ENCODE results near the gene WBP2. TPM values are rescaled to one million over a fixed set of nuclear protein-coding genes. Genes with fewer than 3 reads are reported as not detected.
A peak's percentile ranks its signal among the peaks of the same experiment; 100 is the strongest.

Gene WBP2
- total RNA-seq, 1 experiment from 2014 or later, result 44.8 TPM

DNA sequence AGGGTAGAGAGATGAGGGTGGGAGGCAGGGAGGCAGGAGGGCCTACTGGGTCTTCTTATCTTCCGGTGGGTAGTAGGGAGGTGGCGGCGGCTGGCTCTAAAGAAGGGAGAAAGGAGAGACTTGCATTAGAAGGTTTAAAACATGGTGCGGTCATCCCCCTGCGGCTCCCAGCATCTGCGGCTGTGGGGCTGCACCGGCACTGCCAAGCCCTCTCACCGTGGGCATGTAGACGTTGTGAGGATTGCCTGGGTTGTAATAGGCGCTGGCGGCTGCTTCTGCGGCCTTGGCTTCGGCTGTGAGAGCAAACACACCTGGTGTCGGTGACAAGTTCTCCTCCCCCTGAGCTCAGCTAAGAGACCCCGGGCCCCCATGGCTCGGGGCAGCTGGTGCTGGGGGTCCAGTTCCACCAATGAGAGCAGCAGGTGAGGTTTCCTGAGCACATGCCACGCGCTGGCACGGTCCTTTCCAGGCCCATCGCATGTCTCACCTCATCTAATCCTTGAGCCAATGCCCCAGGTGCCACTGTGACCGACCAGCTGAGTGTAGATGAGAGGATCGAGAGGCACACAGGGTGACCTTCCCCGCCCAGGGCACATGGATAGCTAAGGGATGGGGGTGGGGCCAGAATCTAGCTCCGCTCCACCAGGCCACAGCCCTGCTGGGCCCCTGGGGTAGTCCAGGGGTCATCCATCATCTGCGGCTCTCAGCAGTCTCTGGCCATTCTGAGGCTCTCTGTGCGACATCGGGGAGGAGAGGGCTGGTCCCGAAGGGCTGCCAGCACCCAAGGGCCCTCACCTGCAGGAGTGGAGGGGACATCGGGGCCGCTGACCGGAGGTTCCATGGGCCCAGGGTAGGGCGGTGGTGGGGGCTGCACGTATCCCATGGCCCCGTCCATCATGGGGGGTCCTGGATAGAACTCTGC lies 8.2 kb downstream of the WBP2 start:
- Histone ChIP-seq H3K36me3 (replicated peaks; ENCODE audit: control insufficient read depth, insufficient read depth, low read length) (peaks cover 31% of the 10 kb centered on the region), H3K4me3 (ENCODE audit: insufficient read depth, low read depth, low read length) (no peak overlapping the region), H3K27me3 (ENCODE audit: control insufficient read depth, insufficient read depth, low read length) (no peaks in the 10 kb centered on the region)
- no peak for DNase-seq

DNA sequence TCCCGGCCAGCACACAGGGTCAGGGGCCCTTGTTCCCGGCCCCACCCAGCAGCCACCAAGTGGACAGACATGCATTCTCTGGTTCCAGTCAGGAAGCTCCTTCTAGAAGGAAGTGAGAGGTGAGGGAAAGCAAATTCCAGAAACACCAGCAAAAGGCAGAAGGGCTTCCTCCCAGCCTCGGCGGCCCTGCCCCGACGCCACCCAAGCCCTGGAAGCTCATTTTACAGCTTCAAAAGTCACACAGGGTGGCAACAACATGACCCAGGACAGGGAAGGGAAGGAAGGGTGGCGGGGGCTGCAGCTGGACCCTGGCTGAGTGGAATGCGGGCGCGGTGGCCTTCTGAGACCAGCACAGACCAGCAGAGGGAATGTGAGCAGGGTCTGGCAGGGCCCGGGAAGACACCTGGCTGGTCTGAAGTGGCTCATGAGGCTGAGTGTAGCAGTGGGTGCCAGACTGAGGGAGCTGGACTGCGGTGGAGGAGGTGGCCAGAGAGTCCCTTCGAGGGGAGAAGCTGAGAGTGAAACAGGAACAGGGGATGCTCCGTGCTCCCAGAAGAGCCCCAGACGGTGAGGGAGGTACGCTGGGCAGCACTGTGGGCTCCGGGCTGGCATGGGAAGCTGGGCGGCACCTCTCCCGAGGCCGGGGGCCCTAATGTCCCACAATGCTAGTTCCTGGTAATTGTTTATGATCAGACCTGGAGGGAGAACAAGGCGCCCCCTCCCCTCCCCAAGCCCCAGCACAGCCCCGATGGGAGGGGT lies 9.0 kb downstream of the WBP2 start:
- no peak for DNase-seq
- no peak overlapping the region for H3K4me3 ChIP-seq (ENCODE audit: insufficient read depth, low read depth, low read length)
- peaks cover 26% of the 10 kb centered on the region for H3K36me3 ChIP-seq (replicated peaks; ENCODE audit: control insufficient read depth, insufficient read depth, low read length)
- H3K27me3 ChIP-seq (ENCODE audit: control insufficient read depth, insufficient read depth, low read length), result no peaks in the 10 kb centered on the region

DNA sequence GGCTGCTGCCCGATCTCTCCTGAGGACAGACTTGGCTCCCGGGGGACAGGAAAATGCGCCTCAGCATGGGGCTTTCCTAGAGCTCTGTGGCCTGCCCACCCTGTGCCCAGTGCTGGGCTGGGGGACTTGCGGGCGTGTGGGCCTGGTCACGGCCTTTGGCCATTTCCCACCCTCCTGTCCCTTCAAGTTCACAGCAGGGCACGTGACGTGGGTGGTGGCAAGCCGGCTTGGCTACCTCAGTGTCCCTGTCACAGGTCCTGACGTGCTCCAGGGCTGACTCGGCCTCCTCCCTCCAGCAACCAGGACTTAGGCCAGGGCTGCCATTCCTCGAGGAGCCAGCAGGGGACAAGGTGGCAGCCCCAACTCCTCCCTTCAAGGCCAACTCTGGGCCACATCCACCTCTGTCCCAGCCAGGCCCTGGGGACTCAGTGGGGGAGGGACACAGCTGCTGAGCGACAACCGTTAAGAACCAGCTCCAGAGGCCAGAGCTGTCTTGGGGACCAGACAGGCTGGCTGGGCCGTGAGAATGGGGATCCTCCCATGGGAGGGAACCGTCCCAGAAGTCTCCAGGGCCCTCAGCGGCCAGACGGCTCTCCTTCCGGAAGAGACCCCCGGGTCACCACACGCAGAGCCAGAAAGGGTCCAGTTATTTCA lies 9.9 kb downstream of the WBP2 start:
- peak; percentile 96 for DNase-seq

DNA sequence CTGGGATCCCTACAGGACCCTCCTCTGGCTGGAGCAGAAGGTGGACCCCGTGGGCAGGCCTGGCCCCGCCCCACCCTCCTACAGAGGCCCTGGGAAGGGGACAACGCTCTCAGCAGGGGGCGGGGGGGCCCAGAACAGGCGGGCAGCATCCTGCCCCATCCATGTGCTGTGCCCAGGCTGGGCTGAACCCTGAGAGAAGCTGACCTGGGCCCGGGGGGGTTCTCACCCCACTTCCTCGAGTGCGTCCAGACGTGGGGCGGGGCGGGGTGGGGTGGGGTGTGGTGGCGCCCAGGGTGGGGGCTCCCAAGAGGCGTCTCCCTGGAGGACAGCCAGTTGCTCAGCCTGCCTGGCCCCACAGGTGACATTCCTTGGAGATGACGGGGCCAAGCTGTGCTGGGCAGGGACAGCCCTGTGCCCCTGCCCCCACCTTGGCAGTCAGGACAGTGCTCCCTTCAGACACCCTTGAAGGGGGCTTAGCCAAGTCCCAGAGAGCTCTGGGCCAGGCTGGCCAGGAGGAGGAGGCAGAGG lies 10.5 kb downstream of the WBP2 start:
- peak; percentile 82 for DNase-seq
- Histone ChIP-seq H3K27me3 (ENCODE audit: control insufficient read depth, insufficient read depth, low read length) (no peaks in the 10 kb centered on the region), H3K4me3 (ENCODE audit: insufficient read depth, low read depth, low read length) (no peak overlapping the region), H3K36me3 (replicated peaks; ENCODE audit: control insufficient read depth, insufficient read depth, low read length) (peaks cover 18% of the 10 kb centered on the region)

More for the DNA sequence above, 9.9 kb downstream of the WBP2 start:
- Histone ChIP-seq H3K4me3 (ENCODE audit: insufficient read depth, low read depth, low read length) (no peak overlapping the region), H3K36me3 (replicated peaks; ENCODE audit: control insufficient read depth, insufficient read depth, low read length) (peaks cover 22% of the 10 kb centered on the region), H3K27me3 (ENCODE audit: control insufficient read depth, insufficient read depth, low read length) (no peaks in the 10 kb centered on the region)

DNA sequence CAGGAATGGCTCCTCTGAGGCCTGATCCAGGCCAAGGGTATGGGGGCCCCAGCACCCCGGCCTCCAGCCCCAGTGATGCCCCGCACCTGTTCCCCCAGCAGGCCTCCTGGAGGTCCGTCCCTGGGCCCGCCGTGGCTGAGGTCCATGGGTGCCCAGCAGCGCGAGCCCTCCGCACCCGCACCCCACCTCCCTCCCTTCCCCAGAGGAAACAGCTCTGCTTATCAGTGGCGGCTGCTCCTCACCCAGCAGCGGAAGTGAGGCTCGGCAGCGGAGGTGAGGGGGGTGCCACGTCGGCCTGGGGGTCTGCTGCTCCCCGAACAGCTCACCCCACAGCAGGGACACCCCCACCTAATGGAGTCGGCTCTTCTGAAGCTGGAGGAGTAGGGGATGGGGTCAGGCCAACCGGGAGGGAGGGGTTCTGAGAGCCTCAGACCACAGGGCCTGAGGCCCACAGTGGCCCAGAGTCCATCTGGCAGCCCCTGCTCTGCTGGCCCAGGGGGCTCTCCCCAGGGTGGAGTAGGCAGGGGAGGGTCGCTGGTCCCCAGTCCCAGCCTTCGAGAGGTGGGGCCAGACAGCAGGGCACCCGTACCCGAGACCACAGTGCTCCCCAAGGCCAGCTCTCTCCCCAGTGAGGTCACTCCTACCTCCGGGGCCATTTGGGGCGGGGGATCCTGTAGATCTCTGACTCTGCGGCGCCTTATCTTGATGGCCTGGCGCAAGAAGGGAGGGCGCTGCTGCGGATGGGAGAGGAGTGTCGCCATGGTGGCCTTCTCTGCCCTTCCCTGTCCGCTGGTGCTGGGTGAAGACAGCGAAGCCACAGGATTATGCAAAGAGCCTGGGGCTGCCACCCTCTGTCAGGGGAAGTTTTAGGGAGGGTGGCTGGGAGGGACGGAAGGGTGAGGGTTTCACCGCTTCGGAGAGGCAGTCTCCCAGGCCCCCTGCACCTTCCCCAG lies 11.3 kb downstream of the WBP2 start, which contains the start of gene UNC13D:
Gene UNC13D, minus strand, starts transcription at position 828 of the 953 bp plus-strand sequence. Its CDS starts 67 bp downstream, at position 761.
- DNase-seq, result peak; percentile 71
- peaks cover 14% of the 10 kb centered on the region for H3K36me3 ChIP-seq (replicated peaks; ENCODE audit: control insufficient read depth, insufficient read depth, low read length)
- no peaks in the 10 kb centered on the region for H3K27me3 ChIP-seq (ENCODE audit: control insufficient read depth, insufficient read depth, low read length)
- H3K4me3 ChIP-seq (ENCODE audit: insufficient read depth, low read depth, low read length), result no peak within 1 kb of the TSS

DNA sequence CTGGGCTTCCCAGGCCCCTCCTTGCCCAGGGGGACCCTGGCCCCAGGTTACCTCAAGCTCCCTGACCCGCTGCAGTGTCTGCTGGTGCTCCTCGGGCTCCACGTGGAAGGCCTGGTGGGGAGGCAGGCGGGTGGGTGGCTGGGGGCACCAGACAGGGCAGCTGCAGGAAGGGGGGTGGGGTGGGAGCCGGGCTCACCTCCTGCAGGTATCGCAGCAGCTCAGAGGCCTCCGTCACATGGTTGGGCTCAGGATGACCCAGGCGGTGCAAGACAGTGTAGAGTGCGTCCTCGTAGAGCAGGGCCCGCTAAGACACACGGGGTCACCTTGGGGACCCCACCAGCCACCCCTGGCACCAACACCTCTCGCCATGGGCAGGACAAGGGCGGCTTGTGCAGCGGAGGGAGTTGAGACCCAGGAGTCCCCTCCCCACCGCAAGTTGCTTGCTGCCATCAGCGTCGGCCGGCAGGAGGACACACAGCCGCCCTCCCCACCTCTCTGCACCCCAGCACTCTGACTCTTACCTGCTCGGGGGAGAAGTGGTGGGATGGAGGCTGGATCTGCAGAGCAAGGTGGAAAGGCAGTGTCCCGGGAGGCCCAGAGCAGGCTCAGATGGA lies 12.1 kb downstream of the WBP2 start:
- DNase-seq, result no peak

DNA sequence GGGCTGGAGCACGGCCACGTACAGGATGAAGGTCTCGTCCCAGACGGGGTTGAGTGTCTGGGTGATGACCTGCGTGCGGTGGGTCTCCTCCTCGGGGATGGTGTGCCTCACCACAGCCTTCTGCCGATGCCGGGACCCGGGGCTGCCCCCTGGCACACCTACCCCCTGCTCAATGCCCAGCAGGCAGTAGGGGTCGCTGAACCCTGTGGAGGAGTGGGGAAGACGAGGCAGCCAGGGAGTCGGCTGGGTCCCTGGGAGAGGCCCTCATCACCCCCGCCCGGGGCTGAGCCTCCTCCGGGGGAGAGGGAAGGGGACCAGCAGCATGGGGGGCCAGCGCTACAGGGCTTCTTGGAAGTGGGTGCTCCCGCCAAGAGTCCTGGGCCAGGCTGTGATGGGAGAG lies 12.7 kb downstream of the WBP2 start:
- H3K4me3 ChIP-seq (ENCODE audit: insufficient read depth, low read depth, low read length), result no peak overlapping the region
- H3K27me3 ChIP-seq (ENCODE audit: control insufficient read depth, insufficient read depth, low read length), result no peaks in the 10 kb centered on the region
- H3K36me3 ChIP-seq (replicated peaks; ENCODE audit: control insufficient read depth, insufficient read depth, low read length), result peaks cover 5% of the 10 kb centered on the region
- DNase-seq, result no peak

More for the DNA sequence above, 12.1 kb downstream of the WBP2 start:
- H3K27me3 ChIP-seq (ENCODE audit: control insufficient read depth, insufficient read depth, low read length), result no peaks in the 10 kb centered on the region
- no peak overlapping the region for H3K4me3 ChIP-seq (ENCODE audit: insufficient read depth, low read depth, low read length)
- H3K36me3 ChIP-seq (replicated peaks; ENCODE audit: control insufficient read depth, insufficient read depth, low read length), result peaks cover 11% of the 10 kb centered on the region

DNA sequence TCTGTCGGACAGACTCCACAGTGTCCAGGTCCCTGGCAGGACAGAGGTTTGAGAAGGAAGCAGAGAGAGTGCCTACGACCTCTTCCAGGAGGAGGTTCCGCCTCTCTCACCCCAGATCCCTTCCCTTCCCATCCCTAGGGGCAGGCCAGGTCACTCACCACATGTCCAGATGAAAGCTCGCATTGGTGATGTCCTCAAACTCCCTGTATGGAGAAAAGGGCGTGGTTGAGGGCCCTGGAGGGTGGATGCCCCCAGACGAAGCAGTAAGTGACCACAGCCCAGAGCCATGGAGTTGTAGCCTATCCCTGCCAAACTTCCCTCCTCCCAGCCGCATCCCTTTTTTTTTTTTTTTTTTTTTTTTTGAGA lies 14.4 kb downstream of the WBP2 start:
- DNase-seq, result no peak
- no peaks in the 10 kb centered on the region for H3K36me3 ChIP-seq (replicated peaks; ENCODE audit: control insufficient read depth, insufficient read depth, low read length)
- H3K27me3 ChIP-seq (ENCODE audit: control insufficient read depth, insufficient read depth, low read length), result no peaks in the 10 kb centered on the region
- H3K4me3 ChIP-seq (ENCODE audit: insufficient read depth, low read depth, low read length), result no peak overlapping the region

DNA sequence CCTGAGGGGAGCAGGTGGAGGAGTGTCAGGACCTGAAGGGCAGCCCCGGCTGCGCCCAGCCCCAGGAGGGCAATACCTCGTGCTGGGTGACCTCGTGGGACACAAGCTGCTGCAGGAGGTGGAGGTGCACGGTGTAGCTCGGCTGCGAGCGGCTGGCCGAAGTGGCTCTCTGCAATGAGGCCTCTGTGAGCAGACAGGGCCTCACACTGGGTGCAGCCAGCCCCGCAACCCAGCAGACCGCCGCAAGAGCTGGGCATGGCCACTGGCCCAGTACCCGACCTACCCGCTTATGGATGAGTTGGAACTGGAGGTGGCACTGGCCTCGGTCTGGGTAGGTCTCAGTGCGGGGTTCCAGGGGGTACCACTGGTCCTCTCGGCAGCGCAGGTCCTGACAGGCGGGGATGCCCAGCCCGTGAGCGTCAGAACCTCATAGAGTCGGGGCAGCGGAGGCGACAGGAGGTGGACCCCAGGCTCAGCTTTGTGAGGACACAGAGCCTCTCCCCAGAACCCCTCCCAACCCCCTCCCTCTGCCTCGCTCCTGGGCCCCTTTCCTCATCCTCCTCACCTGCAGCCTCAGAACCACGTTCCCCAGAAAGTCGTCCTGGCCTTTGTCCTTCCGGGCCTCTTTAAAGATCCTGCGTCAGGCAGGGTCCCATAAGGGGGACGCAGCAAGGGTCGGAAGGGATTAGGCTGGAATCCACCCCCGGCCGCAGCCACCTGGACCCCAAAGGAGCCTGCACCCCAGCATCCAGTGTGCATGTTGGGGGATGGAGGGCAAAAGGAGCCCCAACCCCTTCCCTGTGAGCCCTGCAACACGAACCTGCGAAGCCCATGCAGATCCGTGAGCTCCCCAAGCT lies 15.0 kb downstream of the WBP2 start:
- no peak for DNase-seq
- no peaks in the 10 kb centered on the region for H3K27me3 ChIP-seq (ENCODE audit: control insufficient read depth, insufficient read depth, low read length)
- no peaks in the 10 kb centered on the region for H3K36me3 ChIP-seq (replicated peaks; ENCODE audit: control insufficient read depth, insufficient read depth, low read length)
- no peak overlapping the region for H3K4me3 ChIP-seq (ENCODE audit: insufficient read depth, low read depth, low read length)

DNA sequence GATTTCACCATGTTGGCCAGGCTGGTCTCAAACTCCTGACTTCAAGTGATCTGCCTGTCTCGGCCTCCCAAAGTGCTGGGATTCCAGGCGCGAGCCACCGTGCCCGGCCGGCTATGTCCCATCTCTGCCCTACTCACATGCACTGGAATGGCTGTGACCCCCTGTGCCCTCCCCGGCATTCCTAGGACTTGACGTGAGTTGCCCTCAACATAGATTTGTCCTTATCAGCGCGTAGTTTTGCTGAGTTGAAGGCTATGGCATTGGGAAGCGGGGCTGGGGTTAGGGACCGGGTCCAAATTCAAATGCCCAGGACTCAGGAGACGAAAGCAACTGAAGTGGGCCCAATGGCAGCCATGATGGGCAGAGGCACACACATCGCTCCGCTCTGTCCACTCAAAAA lies 16.7 kb downstream of the WBP2 start:
- no peak for DNase-seq

DNA sequence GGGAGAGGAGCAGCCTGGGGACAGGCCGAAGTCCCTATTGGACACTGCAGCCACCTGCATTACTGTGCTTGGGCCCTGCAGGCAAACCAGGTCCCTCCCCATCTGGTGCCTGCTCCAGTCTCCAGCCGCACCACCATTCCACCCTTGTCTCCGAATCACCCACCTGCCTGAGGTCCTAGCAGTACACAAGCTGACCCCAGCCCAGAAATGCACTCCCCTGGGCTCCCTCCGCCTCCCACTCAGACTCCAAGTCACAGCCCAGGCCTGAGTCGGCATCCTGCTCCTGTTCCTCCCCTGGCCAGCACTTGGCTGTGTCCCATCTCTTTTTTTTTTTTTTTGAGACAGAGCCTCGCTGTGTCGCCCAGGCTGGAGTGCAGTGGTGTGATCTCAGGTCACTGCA lies 17.2 kb downstream of the WBP2 start:
- Histone ChIP-seq H3K36me3 (replicated peaks; ENCODE audit: control insufficient read depth, insufficient read depth, low read length) (no peaks in the 10 kb centered on the region), H3K4me3 (ENCODE audit: insufficient read depth, low read depth, low read length) (no peak overlapping the region), H3K27me3 (ENCODE audit: control insufficient read depth, insufficient read depth, low read length) (no peaks in the 10 kb centered on the region)
- no peak for DNase-seq

More for the DNA sequence above, 16.7 kb downstream of the WBP2 start:
- H3K36me3 ChIP-seq (replicated peaks; ENCODE audit: control insufficient read depth, insufficient read depth, low read length), result no peaks in the 10 kb centered on the region
- H3K4me3 ChIP-seq (ENCODE audit: insufficient read depth, low read depth, low read length), result no peak overlapping the region
- no peaks in the 10 kb centered on the region for H3K27me3 ChIP-seq (ENCODE audit: control insufficient read depth, insufficient read depth, low read length)

DNA sequence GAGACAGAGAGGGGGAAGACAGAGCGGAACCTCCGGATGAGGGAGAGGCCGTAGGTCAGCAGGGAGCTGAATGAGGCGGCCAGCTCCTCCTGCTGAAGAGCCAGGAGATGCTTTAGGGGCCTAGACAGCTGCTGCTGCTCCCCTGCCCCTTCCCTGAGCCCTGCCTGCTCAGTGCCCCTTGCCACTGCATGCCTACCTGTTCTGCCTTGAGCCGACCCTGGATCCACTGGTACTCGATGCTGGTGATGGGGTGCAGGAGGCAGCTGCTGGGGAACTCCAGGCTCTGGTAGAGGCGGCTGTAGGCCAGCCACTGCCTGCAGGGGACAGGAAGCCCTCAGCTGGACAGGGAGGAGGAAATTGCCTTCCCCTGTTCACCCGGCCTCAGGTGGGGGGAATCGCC lies 18.5 kb downstream of the WBP2 start:
- DNase-seq, result peak; percentile 68
- Histone ChIP-seq H3K4me3 (ENCODE audit: insufficient read depth, low read depth, low read length) (no peak overlapping the region), H3K36me3 (replicated peaks; ENCODE audit: control insufficient read depth, insufficient read depth, low read length) (no peaks in the 10 kb centered on the region), H3K27me3 (ENCODE audit: control insufficient read depth, insufficient read depth, low read length) (no peaks in the 10 kb centered on the region)

DNA sequence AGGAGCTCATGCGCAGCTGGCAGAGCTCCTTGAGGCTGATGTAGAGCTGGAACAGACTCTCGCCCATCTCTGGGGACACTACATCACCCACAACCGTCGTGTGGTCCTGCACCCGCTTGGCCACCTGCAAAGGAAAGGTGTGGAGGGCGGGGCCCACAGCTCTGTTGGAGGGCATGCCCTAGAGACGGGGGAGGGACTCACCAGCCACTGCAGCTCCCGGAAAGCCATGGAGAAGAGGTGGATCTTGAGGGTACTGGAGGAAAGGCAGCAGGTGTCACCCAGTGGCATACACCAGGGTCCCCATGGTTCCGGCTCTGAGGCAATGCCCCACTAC lies 19.5 kb downstream of the WBP2 start:
- Histone ChIP-seq H3K27me3 (ENCODE audit: control insufficient read depth, insufficient read depth, low read length) (no peaks in the 10 kb centered on the region), H3K36me3 (replicated peaks; ENCODE audit: control insufficient read depth, insufficient read depth, low read length) (no peaks in the 10 kb centered on the region), H3K4me3 (ENCODE audit: insufficient read depth, low read depth, low read length) (no peak overlapping the region)
- peak; percentile 70 for DNase-seq
